ENCODE data around the gene GMDS. TPM values are rescaled to one million over a fixed set of nuclear protein-coding genes. Genes with fewer than 3 reads are reported as not detected.

Gene GMDS
- total RNA-seq, 1 experiment from 2014 or later, result 27.6 TPM

DNA sequence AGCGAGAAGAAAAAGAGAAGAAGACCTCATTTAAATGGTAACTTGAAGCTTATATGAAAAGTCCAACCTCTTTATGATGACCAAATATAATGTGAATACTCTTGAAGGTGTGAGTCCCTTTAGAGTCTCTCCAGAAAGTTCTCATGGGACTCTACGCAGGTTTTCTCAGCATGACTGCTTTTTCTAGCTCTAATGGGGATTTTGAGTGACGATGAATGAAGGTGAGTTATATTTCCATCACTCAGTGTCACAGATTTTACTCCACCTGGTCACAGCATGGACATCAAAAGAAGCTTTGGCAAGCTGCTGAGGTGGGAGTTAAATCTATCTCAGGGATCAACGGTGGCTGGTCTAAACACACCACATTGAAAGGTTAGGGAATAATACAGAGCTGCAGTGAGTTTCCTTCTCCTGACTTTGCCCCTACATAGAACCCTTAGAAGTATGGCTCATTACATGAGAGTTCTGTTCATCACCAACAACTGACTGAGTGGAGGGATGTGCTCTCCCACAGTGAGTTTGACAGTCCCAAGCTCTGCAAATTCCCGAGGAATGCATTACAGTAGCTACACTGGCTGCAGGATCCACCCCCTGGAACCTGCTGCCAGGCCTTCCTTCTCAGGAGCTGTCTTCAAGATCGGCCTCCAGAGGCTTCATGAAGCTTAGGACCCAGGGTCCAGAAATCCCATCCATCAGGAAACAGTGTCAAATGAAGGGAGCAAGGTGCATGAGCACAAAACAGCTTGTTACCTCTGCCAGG, 508.9 kb downstream of the GMDS start:
- H2BK12ac ChIP-seq (ENCODE audit: insufficient read length, low read depth, low read length), result no peak overlapping the region
- no peak overlapping the region for H3K9ac ChIP-seq (ENCODE audit: extremely low read depth, insufficient read length, low read length)
- no peak overlapping the region for H4K5ac ChIP-seq (ENCODE audit: insufficient read length, low read depth, low read length)
- no peaks in the 10 kb centered on the region for H3K79me2 ChIP-seq (ENCODE audit: insufficient read depth, low read length)
- H3K79me1 ChIP-seq (ENCODE audit: insufficient read depth, low read depth, low read length, poor library complexity, severe bottlenecking), result no peaks in the 10 kb centered on the region
- no peak overlapping the region for H3K4me3 Mint-ChIP-seq
- DNase-seq, result no peak
- no peak overlapping the region for H4K91ac ChIP-seq (ENCODE audit: insufficient read length, low read depth, low read length)
- no peak overlapping the region for H3K56ac ChIP-seq (ENCODE audit: insufficient read length, low read depth, low read length)
- no peak overlapping the region for H2BK5ac ChIP-seq (ENCODE audit: insufficient read length, low read length)
- no peaks in the 10 kb centered on the region for H3K23me2 ChIP-seq (ENCODE audit: insufficient read length, low read depth, low read length, poor library complexity, severe bottlenecking)
- H3K27ac ChIP-seq (ENCODE audit: insufficient read length, low read depth, low read length), result no peak overlapping the region
- no peak overlapping the region for H3T11ph ChIP-seq (ENCODE audit: low read length)
- no peak overlapping the region for H3K18ac ChIP-seq (ENCODE audit: insufficient read length, low read depth, low read length)
- no peak overlapping the region for H3K27ac Mint-ChIP-seq
- WGBS (ENCODE audit: extremely low coverage, insufficient read length, low lambda C conversion rate), result no CpG with 5 or more reads among the region's 6 CpGs
- no peaks in the 10 kb centered on the region for H3K27me3 ChIP-seq (ENCODE audit: insufficient read depth, low read length)
- H3K4me1 Mint-ChIP-seq, result no peaks in the 10 kb centered on the region; a peak in 1 of 4 replicates
- no peaks in the 10 kb centered on the region for H3K27me3 Mint-ChIP-seq (ENCODE audit: low read depth)
- no peak overlapping the region for H3K4me2 ChIP-seq (ENCODE audit: insufficient read depth, insufficient read length, low read length)
- no peaks in the 10 kb centered on the region; a peak in 1 of 7 replicates for H3K36me3 Mint-ChIP-seq (ENCODE audit: insufficient read depth in 1 of 3, low read depth in 3 of 3)
- H2AFZ ChIP-seq (ENCODE audit: low read length), result no peak overlapping the region
- no peak overlapping the region for H3K23ac ChIP-seq (ENCODE audit: insufficient read length, low read depth, low read length)
- no peak overlapping the region for H2BK15ac ChIP-seq (ENCODE audit: low read depth, low read length)
- no peak overlapping the region for H3K4ac ChIP-seq (ENCODE audit: low read depth, low read length)
- no peak overlapping the region for H2AK5ac ChIP-seq (ENCODE audit: insufficient read length, low read length)
- no peak overlapping the region for H3K14ac ChIP-seq (ENCODE audit: insufficient read depth, low read length)
- no peak overlapping the region for H2BK20ac ChIP-seq (ENCODE audit: low read depth, low read length, poor library complexity, severe bottlenecking)
- H3K9me3 ChIP-seq (ENCODE audit: control insufficient read depth, low read depth, low read length), result no peaks in the 10 kb centered on the region
- H4K20me1 ChIP-seq (ENCODE audit: control insufficient read depth, insufficient read depth, insufficient read length), result no peaks in the 10 kb centered on the region
- no peaks in the 10 kb centered on the region; the same call in 1 of the 2 replicates for H3K4me1 ChIP-seq (ENCODE audit: insufficient read depth, low read length)
- TF ChIP-seq, protein P1, sequence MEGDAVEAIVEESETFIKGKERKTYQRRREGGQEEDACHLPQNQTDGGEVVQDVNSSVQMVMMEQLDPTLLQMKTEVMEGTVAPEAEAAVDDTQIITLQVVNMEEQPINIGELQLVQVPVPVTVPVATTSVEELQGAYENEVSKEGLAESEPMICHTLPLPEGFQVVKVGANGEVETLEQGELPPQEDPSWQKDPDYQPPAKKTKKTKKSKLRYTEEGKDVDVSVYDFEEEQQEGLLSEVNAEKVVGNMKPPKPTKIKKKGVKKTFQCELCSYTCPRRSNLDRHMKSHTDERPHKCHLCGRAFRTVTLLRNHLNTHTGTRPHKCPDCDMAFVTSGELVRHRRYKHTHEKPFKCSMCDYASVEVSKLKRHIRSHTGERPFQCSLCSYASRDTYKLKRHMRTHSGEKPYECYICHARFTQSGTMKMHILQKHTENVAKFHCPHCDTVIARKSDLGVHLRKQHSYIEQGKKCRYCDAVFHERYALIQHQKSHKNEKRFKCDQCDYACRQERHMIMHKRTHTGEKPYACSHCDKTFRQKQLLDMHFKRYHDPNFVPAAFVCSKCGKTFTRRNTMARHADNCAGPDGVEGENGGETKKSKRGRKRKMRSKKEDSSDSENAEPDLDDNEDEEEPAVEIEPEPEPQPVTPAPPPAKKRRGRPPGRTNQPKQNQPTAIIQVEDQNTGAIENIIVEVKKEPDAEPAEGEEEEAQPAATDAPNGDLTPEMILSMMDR (conservative IDR thresholded peaks at IDR 0.05), result no peak
- H2BK120ac ChIP-seq (ENCODE audit: low read depth, low read length, poor library complexity, severe bottlenecking), result no peak overlapping the region
- no peaks in the 10 kb centered on the region for H3K9me3 Mint-ChIP-seq
- H4K8ac ChIP-seq (replicated peaks; ENCODE audit: insufficient read length, low read depth, low read length), result no peak overlapping the region
